Epithelial cell of proximal tubule (primary cell): Measurements from ENCODE around the gene PIEZO2. TPM values are rescaled to one million over a fixed set of nuclear protein-coding genes. Genes with fewer than 3 reads are reported as not detected.

Experiments
- DNase-seq: peaks from one replicate; pipeline ENCODE4 v3.0.0-alpha.2; 2011; ENCODE audit warnings: low read depth
- H3K4me3 ChIP-seq: 2 replicates; pipeline ENCODE4 v1.5.1; 2011; ENCODE audit warnings: low read depth, mild to moderate bottlenecking, low read length
- total RNA-seq: library from RNA; depleted of rRNA; stranded (reverse); fragments of >200 nt; gene quantifications from 2 replicates; pipeline ENCODE4 v1.2.3, GENCODE V29; 2015
- TF ChIP-seq, protein P1 (sequence below): conservative IDR thresholded peaks from 2 replicates; pipeline ENCODE4 v1.5.1; 2012; ENCODE audit warnings: low read depth, mild to moderate bottlenecking, low read length

Gene PIEZO2
- total RNA-seq, 1 donor from 2014 or later = 7.5 TPM

- DNase-seq = no peak
- TF ChIP-seq, protein P1, sequence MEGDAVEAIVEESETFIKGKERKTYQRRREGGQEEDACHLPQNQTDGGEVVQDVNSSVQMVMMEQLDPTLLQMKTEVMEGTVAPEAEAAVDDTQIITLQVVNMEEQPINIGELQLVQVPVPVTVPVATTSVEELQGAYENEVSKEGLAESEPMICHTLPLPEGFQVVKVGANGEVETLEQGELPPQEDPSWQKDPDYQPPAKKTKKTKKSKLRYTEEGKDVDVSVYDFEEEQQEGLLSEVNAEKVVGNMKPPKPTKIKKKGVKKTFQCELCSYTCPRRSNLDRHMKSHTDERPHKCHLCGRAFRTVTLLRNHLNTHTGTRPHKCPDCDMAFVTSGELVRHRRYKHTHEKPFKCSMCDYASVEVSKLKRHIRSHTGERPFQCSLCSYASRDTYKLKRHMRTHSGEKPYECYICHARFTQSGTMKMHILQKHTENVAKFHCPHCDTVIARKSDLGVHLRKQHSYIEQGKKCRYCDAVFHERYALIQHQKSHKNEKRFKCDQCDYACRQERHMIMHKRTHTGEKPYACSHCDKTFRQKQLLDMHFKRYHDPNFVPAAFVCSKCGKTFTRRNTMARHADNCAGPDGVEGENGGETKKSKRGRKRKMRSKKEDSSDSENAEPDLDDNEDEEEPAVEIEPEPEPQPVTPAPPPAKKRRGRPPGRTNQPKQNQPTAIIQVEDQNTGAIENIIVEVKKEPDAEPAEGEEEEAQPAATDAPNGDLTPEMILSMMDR = no peak
- no peak overlapping the region for H3K4me3 ChIP-seq
Observed at GRCh38 chr18:10739152-10739551, 410.2 kb downstream of the PIEZO2 start.

GRCh38 chr18:10736984-10737383 is 412.4 kb downstream of the PIEZO2 start:
- no peak overlapping the region for H3K4me3 ChIP-seq
- TF ChIP-seq, protein P1 = no peak
- no peak for DNase-seq

- TF ChIP-seq, protein P1 = no peak
- H3K4me3 ChIP-seq = no peak overlapping the region
- no peak for DNase-seq
Observed at GRCh38 chr18:10732990-10733389, 416.4 kb downstream of the PIEZO2 start.

- H3K4me3 ChIP-seq = no peak overlapping the region
- TF ChIP-seq, protein P1 = no peak
- no peak for DNase-seq
Observed at GRCh38 chr18:10727477-10727876, 421.9 kb downstream of the PIEZO2 start.

- H3K4me3 ChIP-seq = no peak overlapping the region
- TF ChIP-seq, protein P1 = no peak
- DNase-seq = no peak
Observed at GRCh38 chr18:10726198-10727068, 422.9 kb downstream of the PIEZO2 start.

DNA sequence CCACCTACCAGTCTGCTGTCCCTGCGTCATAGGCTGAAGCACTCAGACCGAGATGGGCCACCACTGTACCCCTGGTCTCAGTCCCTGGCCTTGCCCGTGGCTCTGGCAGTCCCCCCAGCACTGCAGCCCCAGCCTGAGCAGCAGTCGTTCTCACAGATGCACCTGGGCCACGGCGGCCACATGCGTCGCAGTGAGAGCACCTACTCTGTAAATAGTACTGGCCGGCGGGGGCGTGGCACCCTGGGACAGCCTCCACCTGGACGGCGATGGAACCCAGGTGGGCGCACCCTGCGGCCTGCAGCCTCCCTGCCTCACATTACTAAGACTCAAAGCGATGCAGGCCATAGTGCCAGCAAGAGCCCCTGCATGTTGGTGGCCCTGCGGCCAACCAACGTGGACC is 424.7 kb downstream of the PIEZO2 start:
- DNase-seq = no peak
- H3K4me3 ChIP-seq = no peak overlapping the region
- TF ChIP-seq, protein P1 = no peak

GRCh38 chr18:10723496-10723895 is 425.9 kb downstream of the PIEZO2 start:
- TF ChIP-seq, protein P1 = no peak
- no peak for DNase-seq
- no peak overlapping the region for H3K4me3 ChIP-seq
